Measurements from ENCODE around the gene SYVN1.

GRCh38 chr11:65135633-65136145 is 1.4 kb upstream of the SYVN1 start:
- no peak for TF ChIP-seq EZH2 (IDR thresholded peaks at IDR 0.05; ENCODE audit: borderline replicate concordance, insufficient read depth, low read depth, low read length, poor library complexity, severe bottlenecking)
- TF ChIP-seq CTCF (IDR thresholded peaks at IDR 0.05) = no peak
